Bronchial epithelial cell (primary cell): ENCODE data around the gene LYPD3. TPM values are rescaled to one million over a fixed set of nuclear protein-coding genes. Genes with fewer than 3 reads are reported as not detected.

ENCODE experiments used
- DNase-seq: peaks from one replicate; pipeline ENCODE4 v3.0.0-alpha.2; 2010; ENCODE audit warnings: low read depth
- FAIRE-seq: peaks from 2 replicates; lab custom pipeline; 2011; peaks lifted over from hg19 to GRCh38; lab: Jason Lieb, UNC
- H3K27me3 ChIP-seq: 2 replicates; pipeline ENCODE4 v1.5.1; 2011; ENCODE audit warnings: low read length; ENCODE audit not compliant: control insufficient read depth, insufficient read depth
- H3K36me3 ChIP-seq: 2 replicates; pipeline ENCODE4 v1.5.1; 2011; ENCODE audit warnings: low read length; ENCODE audit not compliant: control insufficient read depth, insufficient read depth
- H3K4me3 ChIP-seq: 2 replicates; pipeline ENCODE4 v1.5.1; 2011; ENCODE audit warnings: mild to moderate bottlenecking, low read depth, low read length, control low read depth
- CTCF ChIP-seq: IDR thresholded peaks from 2 replicates; pipeline ENCODE4 v1.5.1; 2011; ENCODE audit warnings: mild to moderate bottlenecking, moderate library complexity, low read length, control low read depth, inconsistent platforms; ENCODE audit not compliant: insufficient read depth, severe bottlenecking
- total RNA-seq: library from RNA; depleted of rRNA; stranded (reverse); fragments of >200 nt; gene quantifications from 2 replicates; pipeline ENCODE4 v1.2.1, GENCODE V29; 2014

LYPD3 gene
- total RNA-seq, 1 donor from 2014 or later = 6.6 TPM

GRCh38 chr19:43468354-43469159, 3.1 kb upstream of the LYPD3 start:
- Histone ChIP-seq H3K36me3 (no peaks in the 10 kb centered on the region), H3K4me3 (no peak overlapping the region), H3K27me3 (no peaks in the 10 kb centered on the region)
- DNase-seq (peak; percentile 23), FAIRE-seq (no peak)
- no peak for TF ChIP-seq CTCF

GRCh38 chr19:43467730-43468129, 2.3 kb upstream of the LYPD3 start:
- Histone ChIP-seq H3K36me3 (no peaks in the 10 kb centered on the region), H3K4me3 (no peak overlapping the region), H3K27me3 (no peaks in the 10 kb centered on the region)
- no peak for TF ChIP-seq CTCF
- DNase-seq = peak; percentile 68
- no peak for FAIRE-seq

- no peak for TF ChIP-seq CTCF
- Histone ChIP-seq H3K4me3 (no peak overlapping the region), H3K36me3 (no peaks in the 10 kb centered on the region), H3K27me3 (no peaks in the 10 kb centered on the region)
- DNase-seq (no peak), FAIRE-seq (no peak)
These were observed 1.9 kb upstream of the LYPD3 start for GRCh38 chr19:43467276-43467675.

GRCh38 chr19:43466793-43467192, 1.4 kb upstream of the LYPD3 start:
- Histone ChIP-seq H3K36me3 (no peaks in the 10 kb centered on the region), H3K4me3 (no peak overlapping the region), H3K27me3 (no peaks in the 10 kb centered on the region)
- no peak for TF ChIP-seq CTCF
- FAIRE-seq (no peak), DNase-seq (no peak)

GRCh38 chr19:43464134-43464775, 1.2 kb downstream of the LYPD3 start:
- TF ChIP-seq CTCF = no peak
- DNase-seq (no peak), FAIRE-seq (no peak)
- Histone ChIP-seq H3K4me3 (peak overlapping the region; percentile 64), H3K36me3 (peaks cover 4% of the 10 kb centered on the region), H3K27me3 (no peaks in the 10 kb centered on the region)
